Activated CD4-positive, CD25-positive, alpha-beta regulatory T cell treated with anti-CD3 and anti-CD28 coated beads, Interleukin-2, amount 50 U/mL, for 72 hours (primary cell): ENCODE data around the gene USP31.

Experiments
- DNase-seq: peaks from one replicate; pipeline ENCODE4 v3.0.0; 2021

The USP31 gene

DNA sequence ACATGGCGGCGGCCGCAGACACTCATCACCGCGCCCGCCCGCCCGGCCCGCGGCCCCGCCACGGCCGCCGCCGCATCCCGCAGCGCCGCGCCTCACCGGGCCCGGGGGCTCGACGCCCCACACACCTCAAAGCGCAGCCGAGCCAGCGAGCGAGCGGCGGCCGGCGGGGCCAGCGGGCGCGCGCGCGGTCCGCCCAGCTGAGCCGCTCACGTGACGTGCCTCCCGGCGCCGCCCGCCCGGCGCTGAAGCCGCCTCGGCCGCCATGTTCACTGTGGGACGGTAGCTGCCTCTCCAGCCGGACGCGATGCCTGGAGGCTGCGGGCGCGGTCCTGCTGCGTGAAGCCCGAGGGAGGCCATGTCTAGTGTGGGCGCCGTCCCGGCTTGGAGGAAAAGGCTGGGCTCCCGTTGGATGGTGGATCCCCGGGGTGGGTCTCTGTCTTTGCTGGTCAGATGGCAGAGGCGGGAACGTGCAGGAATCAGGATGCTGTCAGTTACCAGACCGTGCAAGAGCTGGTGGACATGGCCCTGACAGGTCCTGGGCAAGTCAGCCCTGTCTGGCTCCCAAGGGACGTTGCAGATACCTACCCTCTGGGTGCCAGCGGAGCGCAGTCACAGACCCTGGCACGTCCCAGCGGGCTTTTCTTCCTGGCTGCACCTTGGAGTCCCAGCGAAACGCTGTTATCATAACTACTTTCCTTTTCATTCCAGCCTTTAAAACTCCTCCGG, at the start of gene USP31:
TSS of gene USP31 (minus strand) at position 186 of the 726 bp plus-strand sequence. CDS start at position 4, 182 bp downstream.
- DNase-seq = peak; percentile 89

DNA sequence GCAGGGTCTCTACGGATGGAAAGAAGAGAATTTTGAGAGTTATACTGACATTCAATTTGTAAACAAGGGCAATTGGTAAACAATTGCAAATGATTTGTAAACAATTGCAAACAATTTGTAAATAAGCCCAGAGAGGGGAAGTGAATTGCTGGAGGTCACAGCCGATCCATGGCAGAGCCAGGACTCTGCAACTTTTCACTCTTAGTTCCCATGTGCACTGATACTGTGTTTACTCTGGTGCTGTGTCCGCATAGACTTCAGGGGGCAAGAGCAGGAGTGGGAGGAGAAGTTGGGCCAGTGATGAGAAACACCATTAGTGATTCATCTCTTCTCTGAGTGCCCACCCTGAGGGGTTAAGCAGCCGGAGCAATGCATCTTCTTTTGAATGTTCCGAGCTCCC, 47.3 kb upstream of the USP31 start:
- no peak for DNase-seq

DNA sequence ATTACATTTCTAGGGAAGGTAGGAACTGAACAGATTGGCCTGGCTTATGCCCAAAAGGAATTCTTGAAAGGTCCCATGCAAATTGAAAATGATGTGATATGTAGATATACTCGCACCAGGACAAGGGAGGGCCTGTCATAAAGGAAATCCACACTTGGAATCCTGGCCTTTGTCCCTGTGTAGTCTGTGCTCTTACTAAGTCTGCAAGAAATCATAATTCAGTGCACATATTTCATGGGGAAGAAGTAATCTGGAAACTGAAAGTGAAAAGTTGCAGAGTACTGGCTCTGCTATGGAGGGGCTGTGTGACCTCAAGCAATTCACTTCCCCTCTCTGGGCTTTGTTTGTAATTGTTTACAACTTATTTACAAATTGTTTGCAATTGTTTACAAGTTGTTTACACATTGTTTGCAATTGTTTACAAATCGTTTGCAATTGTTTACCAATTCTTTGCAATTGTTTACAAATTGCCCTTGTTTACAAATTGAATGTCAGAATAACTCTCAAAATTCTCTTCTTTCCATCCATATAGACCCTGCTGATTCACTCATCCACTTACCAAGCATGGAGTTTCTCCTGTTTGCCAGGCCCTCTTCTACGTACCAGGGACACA, 46.2 kb upstream of the USP31 start:
- DNase-seq = no peak

- DNase-seq = no peak
Measured at GRCh38 chr16:23194497-23195221, 45.4 kb upstream of the USP31 start.

GRCh38 chr16:23188911-23189310, 39.7 kb upstream of the USP31 start:
- DNase-seq = no peak

DNA sequence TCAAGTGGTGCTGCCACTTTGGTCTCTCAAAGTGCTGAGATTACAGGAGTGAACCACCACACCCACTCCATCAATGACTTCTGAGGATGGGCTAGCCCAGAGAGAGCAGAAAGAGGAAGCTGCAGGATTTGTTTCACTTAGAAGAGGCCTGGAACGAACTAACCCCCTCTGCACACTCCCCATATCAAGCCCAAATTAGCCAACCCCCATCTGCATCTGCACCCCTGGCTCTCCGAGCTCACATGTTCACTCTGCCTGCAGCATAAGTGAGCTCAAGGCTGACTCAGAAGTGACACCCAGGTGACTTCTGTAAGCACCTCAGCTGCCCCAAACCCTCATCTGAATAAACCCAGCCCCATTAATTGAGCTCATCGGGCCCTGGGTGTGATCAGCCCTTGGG, 38.1 kb upstream of the USP31 start:
- no peak for DNase-seq

- DNase-seq = no peak
Measured at GRCh38 chr16:23186171-23186570, 36.9 kb upstream of the USP31 start.

DNA sequence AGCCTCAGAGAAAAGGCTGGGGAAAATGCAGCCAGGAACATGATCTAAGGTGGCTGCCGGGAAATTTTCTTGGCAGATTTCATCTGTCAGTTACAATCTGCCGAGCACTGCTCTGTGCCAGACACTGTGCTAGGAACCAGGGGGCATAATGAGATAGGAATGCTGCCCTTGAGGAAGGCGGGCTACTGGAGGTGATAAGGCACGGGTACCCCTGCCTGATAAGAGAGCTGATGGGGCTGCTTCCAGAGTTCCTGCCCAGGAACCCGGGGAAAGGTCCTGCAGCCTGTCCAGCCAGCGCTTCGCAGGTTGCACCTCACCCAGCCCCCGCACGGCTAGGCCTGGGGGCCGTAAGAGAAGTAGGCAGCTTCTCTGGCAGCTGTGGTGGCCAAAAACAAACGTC, 36.4 kb upstream of the USP31 start:
- DNase-seq = no peak

DNA sequence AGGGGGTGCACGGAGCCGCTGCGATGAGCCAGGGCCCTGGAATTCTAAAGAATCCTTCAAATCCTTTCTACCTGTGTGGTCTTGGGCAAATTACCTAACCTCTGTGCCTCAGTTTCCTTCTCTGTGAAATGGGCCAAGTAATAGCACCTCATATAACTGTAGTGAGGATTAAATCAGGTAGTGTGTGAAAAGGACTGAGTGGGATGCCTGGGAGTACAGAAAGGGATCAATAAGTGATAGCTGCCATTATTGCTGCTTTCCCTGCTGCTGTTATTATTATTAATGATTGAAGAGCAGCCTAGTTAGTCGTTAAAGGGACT, 34.3 kb upstream of the USP31 start:
- no peak for DNase-seq

- no peak for DNase-seq
Measured at GRCh38 chr16:23182679-23183542, 33.7 kb upstream of the USP31 start, which contains the start of gene SCNN1G. Gene SCNN1G, plus strand, starts transcription at chr16:23182745. Its CDS starts 3,527 bp downstream, at chr16:23186272.

DNA sequence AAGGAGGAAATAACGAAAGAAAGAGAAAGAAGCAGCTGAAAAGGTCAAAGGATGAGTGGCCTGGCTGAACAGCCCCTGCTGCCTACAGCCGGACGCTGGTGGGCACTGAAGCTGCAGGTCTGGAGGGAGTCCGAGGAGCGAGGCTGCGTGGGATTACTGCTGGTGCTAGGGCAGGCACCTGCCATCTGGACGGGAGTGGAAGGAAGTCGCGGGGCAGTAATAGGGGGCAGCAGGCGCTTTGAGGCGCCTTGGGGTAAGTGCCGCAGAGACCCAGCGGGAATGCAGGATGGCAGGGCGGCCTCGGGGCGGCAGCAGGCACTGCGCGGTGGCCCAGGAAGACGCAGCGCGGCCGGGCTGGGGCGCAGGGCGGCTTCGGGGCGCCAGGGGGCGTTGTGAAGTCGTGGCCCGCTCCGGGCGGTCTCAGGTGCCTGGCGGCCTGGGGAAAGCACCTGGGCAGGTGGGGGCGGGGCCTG, 33.0 kb upstream of the USP31 start:
- DNase-seq = peak; percentile 71

GRCh38 chr16:23181506-23181905, 32.3 kb upstream of the USP31 start:
- no peak for DNase-seq

- DNase-seq = no peak
Measured at GRCh38 chr16:23175651-23176050, 26.4 kb upstream of the USP31 start.

GRCh38 chr16:23174622-23175021, 25.4 kb upstream of the USP31 start:
- DNase-seq = no peak

GRCh38 chr16:23172994-23173393, 23.7 kb upstream of the USP31 start:
- no peak for DNase-seq

DNA sequence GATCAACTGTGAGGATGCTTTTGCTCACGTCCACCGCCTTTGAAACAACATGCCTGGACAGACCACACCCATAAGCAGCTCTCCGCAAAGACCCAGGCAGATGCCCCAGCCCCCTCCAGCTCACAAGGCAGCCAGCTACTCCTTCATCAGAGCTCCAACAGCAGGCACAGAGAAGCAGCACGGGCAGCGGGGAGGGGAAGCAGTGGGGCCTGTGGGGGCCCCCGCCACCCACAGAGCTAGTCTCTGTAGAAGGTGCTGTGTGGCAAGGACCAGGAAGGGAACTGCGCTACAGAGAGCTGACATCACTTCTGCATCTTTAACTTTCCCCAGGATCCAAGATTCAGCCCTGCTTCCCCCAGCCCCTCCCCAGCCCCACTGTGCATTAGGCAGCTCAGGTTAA, 23.3 kb upstream of the USP31 start:
- DNase-seq = no peak

DNA sequence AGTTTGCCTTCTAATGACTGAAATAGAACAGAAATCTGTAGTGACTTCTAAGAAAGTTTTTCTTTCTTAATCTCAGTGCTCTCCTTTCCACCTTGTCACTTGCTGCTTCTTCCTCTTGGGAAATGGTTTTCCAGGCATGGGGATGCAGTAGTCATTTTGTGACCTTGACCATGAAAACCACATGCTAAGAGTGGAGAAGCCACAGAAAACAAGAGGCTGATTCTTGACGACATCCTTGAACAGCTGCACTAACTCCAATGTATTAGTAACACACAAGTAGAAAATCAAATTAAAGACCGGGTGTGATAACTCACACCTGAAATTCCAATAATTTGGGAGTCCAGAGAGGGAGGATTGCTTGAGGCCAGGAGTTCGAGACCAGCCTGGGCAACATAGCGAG, 15.5 kb upstream of the USP31 start:
- DNase-seq = no peak

DNA sequence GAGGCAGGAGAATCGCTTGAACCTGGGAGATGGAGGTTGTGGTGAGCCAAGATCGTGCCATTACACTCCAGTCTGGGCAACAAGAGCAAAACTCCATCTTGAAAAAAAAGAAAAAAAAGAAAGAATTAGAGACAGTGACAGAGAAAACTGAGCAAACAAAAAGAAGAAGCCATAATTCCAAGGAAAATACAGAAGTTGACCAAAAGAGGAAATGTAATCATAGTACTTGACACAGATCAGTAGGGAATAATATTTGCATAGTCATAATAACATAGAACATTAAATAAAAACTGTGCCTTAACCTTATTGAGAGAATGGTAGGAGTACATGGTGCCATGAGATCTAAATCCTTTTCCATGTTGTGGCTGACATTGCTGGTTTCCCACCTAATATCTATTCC, 14.7 kb upstream of the USP31 start:
- no peak for DNase-seq

DNA sequence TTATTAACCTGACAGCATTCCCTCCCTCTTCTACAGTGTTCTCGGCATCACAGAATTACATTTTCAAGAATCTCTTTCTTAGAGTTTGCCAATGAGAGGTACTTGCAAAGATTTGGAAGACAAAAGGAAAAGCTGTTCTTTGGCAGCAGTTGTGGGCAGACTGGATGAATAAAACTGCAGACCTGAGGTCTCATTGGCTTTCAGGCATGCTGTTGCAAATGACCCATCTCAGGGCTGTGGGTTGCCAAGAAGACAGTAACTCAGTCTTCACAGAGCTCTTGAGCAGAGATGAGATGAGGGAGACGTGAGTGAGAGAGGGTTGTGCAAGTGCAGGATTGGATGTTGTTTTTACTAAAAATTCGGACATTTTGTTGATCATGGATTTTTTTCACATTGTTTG, 11.3 kb upstream of the USP31 start:
- no peak for DNase-seq

DNA sequence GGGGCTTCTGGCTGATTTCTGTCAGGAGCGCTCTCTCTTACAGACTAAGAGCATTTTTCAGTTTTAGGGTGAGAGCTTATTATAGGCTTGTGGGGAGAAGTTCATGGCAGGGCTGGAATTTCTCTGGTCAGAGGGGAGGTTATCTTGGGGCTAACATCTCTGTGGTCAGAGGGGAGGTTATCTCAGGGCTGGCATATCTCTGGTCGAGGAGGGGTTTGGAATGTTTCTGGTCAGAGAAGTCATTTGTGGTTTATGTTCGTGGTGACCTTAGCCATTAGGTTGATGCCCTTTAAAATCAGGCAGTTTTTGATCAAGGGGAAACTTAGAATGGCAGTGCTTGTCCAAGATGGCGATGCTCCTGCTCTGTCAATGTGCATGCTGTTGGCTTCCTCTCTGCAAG, 10.8 kb upstream of the USP31 start:
- no peak for DNase-seq

DNA sequence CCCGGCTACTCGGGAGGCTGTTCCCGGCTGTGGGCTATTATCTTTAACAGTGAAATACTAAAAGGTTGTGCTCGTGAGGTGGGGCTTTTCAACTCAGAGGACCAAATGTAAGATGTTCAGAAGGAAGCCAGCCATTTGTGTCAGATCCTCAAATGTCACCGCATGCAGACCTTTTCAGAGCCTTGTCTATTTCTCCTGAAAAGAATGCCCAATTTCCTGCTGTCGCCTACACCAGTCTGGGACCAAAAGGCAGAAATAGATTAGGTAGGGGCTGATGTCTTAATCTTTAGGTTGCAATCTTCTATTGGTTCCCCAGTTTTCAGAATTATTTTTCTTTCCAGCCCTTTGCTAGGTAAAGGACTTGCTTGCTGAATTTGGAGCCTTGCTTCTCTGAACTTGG, 8.9 kb upstream of the USP31 start:
- DNase-seq = no peak

DNA sequence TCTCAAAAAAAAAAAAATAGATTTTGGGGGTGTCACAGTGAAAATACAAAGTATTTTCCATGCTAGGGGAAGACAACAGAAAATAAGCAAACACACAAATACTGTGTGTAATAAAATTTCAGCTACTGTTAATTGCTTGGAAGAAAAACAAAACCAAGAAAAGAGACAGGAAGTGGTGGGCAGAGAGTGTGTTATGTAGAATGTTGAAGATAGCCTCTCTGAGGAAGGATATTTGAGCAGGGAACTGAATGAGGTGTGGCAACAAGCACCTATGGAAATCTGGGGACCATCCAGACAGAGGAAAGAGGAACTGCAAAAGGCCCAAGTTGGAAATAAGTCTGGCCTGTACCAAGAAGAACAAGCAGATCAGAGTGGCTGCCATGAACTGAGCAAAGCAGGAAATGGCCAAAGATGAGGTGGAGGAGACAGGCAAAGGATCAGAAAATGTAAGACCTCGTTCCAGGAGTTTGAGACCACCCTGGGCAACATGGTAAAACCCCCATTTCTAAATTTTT, 7.8 kb upstream of the USP31 start:
- DNase-seq = no peak

- no peak for DNase-seq
Measured at GRCh38 chr16:23156110-23156509, 6.9 kb upstream of the USP31 start.
